Stimulated activated CD8-positive, alpha-beta memory T cell treated with anti-CD3 and anti-CD28 coated beads, Interleukin-15, amount 100 ng/mL, for 4 hours (primary cell): ENCODE results near the gene RBFOX1.

ENCODE experiments used
- DNase-seq, 2 donors: peaks; one replicate each; pipeline ENCODE4 v3.0.0-alpha.2; 2020; ENCODE audit warnings: low read depth in 2 of 2

Gene RBFOX1

DNA sequence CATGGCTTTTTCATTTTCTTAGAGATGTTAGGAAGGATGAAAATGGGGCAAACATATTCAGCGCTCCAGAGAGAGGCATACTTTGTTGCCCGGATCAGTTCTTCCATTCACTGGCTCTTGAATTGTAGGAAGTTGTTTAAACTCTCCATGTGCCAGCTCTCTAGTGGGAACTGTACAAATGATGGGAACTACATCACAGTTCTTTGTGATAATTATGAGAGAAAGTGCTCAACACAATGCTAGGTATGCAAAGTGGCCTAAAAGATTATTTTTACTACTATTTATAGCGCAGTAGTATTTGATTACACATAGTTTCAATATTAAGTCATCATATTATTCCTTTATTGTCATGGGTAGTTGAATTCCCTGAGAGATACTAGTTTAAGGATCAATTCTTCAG is 268.5 kb downstream of the RBFOX1 start:
- no peak for DNase-seq

DNA sequence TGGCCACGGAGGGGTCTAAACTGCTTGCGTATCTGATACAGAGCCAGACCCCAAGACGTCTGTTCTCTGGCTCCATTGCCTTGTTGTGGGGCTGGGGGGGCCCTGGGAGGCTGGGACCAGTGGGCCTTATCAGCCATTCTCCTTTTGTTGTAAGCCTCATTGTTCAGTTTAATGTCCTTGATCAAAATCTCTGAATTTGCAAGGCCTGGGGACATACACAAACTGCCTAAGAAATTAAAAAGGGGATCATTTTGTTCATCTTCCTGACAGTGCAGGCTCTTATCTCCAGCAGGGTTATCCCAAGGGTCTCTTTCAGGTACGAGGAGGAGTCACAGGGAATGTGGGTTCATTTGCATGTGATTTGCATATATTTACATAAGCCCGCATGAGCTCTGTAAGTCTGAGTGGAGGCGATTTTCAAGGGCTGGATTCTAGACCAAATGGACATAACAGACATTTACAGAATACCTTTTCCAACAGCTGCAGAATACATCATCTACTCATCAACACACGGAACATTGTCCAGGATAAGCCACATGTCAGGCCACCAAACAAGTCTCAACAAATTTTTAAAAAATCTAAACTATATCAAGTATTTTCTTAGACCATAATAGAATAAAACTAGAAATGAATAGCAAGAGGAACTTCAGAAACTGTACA is 269.8 kb downstream of the RBFOX1 start:
- no peak for DNase-seq

DNA sequence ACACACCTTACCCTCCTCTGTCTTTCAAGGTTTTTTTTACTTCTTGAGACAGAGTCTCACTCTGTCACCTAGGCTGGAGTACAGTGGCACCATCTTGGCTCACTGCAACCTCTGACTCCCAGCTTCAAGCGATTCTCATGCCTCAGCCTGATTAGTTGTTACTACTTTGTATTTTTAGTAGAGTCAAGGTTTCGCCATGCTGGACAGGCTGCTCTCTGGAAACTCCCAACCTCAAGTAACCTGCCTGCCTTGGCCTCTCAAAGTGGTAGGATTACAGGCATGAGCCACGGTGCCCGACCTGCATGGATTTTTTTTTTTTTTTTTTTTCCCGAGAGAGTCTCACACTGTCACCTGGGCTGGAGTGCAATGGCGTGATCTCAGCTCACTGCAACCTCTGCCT is 273.2 kb downstream of the RBFOX1 start:
- no peak for DNase-seq

GRCh38 chr16:7612671-7613070 is 280.0 kb downstream of the RBFOX1 start:
- DNase-seq = no peak

- no peak for DNase-seq
Measured at GRCh38 chr16:7613518-7613917, 280.9 kb downstream of the RBFOX1 start.

DNA sequence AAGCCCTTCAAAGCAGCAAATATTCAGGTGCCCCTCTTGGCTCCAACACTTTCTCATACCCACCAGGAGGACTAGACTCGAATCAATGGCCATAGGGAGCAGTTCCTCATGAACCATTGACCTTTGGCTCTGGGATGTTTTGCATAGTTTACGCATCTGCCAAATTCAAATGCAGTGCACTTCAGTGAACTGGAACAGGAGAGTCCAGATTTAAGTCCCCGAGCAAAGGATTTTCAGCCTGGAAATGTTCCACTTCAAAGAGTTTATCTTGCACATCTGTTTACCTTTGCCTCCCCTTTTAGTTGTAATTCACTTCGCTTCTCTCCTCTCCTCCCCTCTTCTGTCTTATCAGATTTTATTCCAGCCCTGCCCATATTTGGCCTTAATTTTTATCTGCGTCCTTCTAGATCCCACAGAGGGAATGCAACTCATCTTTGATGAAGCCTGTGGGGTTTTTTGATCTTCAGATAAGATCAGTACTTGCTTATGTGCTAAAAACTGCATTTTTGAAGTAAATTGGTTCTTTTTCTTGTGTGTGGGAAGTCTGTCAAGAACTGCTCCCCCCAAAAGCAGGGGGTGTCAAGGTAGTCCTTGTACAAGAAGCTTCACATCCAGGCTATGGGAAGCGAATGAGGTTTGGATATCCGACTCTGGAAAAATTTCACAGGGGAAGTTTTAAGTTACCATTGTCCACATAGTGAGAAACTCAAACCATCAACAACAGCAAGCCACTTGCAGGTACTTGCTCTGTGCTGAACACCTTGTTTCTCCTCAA is 281.6 kb downstream of the RBFOX1 start:
- DNase-seq = no peak

DNA sequence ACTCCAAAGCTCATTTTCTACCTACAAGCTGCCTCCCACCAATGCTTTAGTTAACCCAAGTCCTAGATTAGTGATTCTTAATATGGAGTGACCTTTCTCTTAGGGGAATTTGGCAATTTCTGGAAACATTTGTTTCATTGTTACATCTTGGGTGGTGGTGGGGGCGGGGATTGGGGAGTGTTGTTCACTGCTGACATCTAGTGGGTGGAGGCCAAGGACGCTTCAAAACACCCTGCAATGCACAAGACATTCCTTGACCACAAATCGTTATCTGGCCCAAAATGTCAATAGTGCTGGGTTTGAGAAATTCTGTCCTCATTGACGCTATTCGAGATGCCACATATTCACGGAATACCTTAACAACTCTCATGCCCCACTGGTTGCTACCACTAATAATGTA is 282.9 kb downstream of the RBFOX1 start:
- no peak for DNase-seq

DNA sequence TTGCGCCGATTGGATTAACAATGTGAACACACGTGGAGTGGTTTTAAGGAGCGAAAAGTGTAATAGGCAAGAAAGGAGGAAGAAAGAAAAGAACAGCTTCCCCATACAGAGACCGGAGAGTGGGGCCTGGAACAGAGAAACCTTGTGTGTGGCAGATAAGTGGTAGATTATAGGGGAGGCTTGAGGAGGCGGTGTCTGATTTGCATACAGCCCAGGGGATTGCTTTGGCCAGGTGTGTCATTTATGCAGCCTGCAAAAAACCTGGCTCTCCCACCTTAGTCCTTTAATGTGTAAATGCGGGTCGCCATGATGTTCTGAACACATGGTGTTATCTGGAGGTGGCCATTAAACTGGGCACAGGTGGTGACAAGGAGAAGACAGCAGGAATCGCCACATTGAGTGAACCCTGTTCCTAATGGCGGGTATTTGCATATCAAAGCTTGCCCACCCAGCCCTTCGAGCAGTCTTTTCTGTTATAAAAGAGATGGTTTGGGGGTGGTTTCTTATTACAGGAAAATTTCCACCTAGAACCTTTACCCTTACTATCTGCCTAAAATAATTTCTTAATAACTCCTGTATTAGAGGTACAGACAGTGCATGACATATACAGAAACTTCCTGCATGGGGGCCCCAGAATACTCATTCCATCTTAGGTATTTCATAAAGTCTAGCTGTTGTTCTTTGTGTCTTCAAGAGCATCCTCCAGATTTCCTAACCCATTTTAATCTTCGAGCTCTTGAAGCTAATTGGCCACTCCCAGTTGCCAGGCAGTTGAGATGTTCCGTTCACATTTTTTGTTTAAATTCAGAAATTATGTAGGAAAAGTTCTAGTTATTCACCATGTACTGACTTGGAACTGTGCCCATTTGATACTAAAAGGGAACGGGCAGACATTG is 292.5 kb downstream of the RBFOX1 start:
- DNase-seq = no peak

DNA sequence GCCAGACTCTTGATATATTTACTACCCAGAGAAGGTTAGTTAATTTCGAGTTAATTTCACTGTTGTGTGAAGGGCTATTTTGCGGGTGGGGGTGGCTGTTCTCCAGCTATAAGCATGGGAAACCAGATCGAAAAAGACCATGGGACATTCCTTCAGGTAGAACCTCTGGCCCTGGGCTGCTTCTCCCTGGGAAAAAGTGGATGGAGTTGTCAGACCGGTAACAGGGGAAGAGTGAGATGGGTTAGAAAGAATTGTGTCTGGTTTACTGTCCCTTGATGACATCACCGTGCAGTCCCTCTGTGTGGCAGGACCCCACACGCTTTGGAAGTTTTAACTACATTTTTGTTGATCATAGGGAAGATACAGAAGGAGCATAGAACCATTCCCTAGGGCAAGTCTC is 296.3 kb downstream of the RBFOX1 start:
- DNase-seq = no peak

DNA sequence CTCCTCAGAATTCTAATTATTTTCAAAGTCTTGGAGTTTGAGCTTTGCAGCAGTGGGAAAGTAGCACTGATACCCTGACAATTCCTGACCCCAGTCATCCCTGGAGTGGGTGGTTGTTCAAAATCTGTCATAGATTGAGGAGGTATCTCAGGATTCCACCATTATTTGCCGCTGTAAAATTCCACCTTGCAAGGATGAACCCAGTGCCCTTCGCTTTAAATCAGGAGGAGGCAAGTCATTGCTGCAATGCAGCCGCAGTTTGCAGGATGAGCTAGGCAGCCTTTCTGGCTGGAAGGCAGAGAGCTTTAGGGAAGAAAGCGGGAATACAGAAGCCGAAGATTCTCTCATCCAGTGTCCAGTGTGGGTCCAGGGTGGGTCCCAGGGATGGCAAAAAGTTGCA is 296.9 kb downstream of the RBFOX1 start:
- DNase-seq = no peak

- DNase-seq = no peak
Measured at GRCh38 chr16:7637446-7637845, 304.8 kb downstream of the RBFOX1 start.

DNA sequence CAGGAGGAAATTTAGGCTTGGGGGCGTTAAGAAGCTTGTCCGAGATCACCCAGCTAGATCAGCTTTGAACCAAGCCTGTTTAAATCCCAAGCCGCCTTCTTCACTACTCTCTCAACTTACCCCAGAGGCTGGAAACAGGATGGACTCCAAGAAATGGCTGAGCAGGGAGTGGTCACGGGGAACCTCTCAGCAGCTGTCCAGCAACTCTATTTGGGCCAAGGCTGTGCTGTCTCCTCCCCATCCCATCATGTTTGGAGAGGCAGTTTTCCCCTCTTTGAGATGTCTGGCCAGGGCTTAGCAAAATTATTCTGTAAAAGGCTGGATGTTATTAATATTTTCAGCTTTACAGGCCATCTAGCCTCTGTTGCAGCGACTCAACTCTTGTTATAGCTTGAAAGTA is 305.7 kb downstream of the RBFOX1 start:
- no peak for DNase-seq

GRCh38 chr16:7640334-7640733 is 307.7 kb downstream of the RBFOX1 start:
- no peak for DNase-seq

DNA sequence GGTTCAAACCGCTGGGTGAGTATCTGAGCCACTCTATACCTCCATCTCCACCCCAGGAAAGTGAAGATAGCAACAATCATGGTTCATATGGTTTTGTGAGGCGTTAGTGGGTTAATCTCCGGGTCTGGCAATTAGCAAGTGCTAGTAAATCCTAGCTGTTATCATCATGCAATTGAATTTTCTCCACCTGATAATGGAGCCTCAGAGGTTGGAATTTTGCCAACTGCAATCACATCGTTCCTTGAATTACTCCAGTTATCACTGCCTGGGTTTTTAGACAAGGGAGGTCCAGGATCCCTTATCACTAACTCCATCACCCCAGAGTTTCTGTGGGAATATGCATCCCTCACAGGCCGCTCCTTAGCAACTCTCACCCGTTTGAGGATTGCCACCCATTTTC is 311.5 kb downstream of the RBFOX1 start:
- DNase-seq = no peak

DNA sequence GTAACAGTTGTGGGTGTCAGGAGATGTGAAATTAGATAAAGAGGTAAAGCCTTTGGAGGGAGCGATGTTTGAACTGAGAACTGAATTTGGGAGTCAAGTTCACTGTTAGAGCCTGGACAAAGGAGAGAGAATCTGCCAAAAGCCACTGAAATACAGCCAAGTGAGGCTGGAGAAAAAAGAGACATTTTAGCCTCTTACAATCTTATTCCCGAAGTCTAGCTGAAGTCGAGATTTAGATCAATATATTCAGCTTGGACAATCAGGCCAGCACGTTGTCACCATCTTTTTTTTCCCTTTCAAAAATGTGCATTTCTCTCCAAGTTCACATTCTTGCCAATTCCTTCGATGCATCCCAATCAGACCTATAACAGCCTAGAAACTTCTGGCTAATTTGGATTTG is 312.2 kb downstream of the RBFOX1 start:
- no peak for DNase-seq

- no peak for DNase-seq
Measured at GRCh38 chr16:7646821-7647500, 314.3 kb downstream of the RBFOX1 start.

GRCh38 chr16:7650431-7650830 is 317.8 kb downstream of the RBFOX1 start:
- no peak for DNase-seq

DNA sequence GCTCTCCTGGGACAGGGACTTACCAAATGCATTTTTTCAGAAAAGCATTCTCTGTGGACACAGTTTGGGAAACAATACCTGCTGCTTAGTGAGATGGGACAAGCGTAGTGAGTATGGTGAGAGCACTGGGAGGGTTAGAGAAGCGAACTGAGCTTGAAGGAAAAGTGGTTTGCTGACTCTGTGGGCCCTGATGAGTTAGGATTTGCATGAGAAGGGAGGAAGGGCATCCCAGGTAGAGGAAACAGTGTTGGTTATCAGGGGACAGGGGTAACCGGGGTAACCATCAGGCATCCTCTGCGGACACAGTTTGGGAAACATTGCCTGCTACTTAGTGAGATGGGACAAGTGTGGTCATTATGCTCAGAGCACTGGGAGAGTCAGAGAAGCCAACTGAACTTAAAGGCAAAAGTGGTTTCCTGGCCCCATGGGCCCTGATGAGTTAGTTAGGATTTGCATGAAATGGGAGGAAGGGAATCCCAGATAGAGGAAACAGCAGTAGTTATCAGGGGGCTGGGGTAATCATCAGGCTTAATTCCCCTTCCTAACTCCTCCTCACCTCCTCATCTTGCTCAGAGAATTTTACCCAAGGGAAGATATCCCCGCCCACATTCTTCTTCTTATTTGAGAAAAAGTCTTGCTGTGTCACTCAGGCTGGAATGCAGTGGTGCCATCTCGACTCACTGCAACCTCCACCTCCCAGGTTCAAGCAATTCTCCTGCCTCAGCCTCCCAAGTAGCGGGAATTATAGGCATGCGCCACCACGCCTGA is 319.3 kb downstream of the RBFOX1 start:
- no peak for DNase-seq

DNA sequence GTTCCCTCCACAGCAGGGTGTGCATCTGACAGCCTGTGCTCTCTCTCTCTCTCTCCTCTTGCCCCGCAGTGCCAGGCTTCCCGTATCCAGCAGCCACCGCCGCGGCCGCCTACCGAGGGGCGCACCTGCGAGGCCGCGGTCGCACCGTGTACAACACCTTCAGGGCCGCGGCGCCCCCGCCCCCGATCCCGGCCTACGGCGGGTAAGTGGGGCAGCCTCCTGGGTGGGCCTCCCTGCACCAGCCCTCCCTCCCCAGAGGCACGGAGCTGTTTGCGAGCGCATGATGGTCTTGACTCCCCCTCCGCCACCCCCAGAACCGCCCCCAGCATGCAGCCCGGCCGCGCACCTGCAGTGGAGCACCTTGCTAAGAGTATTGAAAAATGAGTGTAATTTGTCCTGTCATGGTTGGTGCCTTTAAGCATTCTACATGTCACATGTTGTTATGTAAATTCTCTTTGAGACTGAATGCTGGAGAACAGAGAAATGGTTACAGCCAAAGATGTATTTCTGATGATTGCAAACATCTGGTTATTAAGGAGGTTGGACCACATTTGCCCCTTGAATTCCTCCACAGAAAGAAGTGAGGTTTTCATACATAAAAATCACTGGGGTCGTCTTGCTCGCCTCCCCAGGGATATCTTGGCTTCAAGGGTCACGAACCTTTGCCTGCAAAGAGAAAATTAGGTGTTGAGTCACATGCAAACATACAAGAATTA is 321.3 kb downstream of the RBFOX1 start:
- no peak for DNase-seq

DNA sequence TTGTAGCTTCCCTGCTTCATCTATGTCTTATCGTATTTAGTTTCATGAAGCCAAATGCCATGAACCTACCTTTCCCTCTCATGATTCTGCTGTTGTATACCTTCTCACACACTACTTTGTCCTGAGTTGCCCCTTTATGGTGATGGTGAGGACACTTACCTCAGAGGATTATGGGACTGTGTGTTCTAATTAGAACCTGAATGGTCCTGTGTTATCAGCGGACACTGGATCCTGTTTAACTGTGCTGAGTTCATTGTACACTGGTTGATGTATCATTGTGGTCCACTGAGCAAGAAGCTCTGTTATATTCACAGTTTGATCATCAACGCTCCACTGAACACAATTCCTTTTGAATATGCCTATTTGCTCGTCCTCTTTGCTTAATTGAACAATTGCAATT is 343.0 kb downstream of the RBFOX1 start:
- no peak for DNase-seq

DNA sequence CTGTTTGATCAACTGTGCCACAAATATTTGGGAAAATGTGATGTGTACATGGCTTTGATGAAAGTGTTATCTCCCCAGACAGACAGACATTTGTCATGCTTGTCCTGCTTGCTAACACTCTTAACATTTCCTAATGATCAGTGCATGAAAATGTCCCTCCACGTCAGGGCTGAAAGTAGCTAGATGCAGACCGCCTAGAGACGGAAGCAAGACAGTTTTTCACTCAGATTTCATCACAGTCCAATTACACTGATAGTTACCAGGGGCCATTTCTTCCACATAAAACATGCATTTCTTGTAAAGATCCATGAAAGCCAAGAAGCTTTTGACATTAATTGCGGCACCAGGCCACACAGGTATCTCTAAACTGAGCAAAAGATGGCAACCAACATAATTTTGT is 347.7 kb downstream of the RBFOX1 start:
- no peak for DNase-seq
